Progenitor cell of endocrine pancreas (in vitro differentiated cells): ENCODE measurements around the gene SLC28A1. TPM values are rescaled to one million over a fixed set of nuclear protein-coding genes. Genes with fewer than 3 reads are reported as not detected.

Source experiments
- DNase-seq: peaks from one replicate; pipeline ENCODE4 v3.0.0; 2021; ENCODE audit warnings: low spot score; ENCODE audit not compliant: unreplicated experiment
- H3K27ac Mint-ChIP-seq: 2 replicates; pipeline ENCODE4 v1.8.0; 2021; ENCODE audit warnings: mild to moderate bottlenecking, moderate library complexity, mixed read lengths
- H3K27me3 Mint-ChIP-seq: 2 replicates; pipeline ENCODE4 v1.8.0; 2021; ENCODE audit warnings: mixed read lengths
- H3K36me3 Mint-ChIP-seq: 2 replicates; pipeline ENCODE4 v1.8.0; 2022; ENCODE audit warnings: mixed read lengths; ENCODE audit not compliant: insufficient read depth
- H3K4me1 Mint-ChIP-seq: 2 replicates; pipeline ENCODE4 v1.8.0; 2021; ENCODE audit warnings: low read depth, mixed read lengths
- H3K4me3 Mint-ChIP-seq: 2 replicates; pipeline ENCODE4 v1.8.0; 2021; ENCODE audit warnings: low read depth, mild to moderate bottlenecking, moderate library complexity, mixed read lengths
- H3K9me3 Mint-ChIP-seq: 2 replicates; pipeline ENCODE4 v1.8.0; 2021; ENCODE audit warnings: low read depth, mixed read lengths
- CTCF ChIP-seq: fragments of 200-600 bp; sonication (generic); IDR thresholded peaks from one replicate; pipeline ENCODE4 v1.5.0; 2021; ENCODE audit warnings: antibody characterized with exemption, mild to moderate bottlenecking; ENCODE audit not compliant: unreplicated experiment
- total RNA-seq: library from RNA; stranded (reverse); gene quantifications from 2 replicates; pipeline ENCODE4 v1.2.1, GENCODE V29; 2021

The SLC28A1 gene
- total RNA-seq, 1 donor from 2014 or later, result not detected

GRCh38 chr15:84946772-84947489, 62.5 kb downstream of the SLC28A1 start:
- H3K36me3 Mint-ChIP-seq, result no peaks in the 10 kb centered on the region
- DNase-seq, result no peak
- no peaks in the 10 kb centered on the region for H3K4me1 Mint-ChIP-seq
- H3K27me3 Mint-ChIP-seq, result peaks cover 10% of the 10 kb centered on the region
- H3K4me3 Mint-ChIP-seq, result no peak overlapping the region
- no peak overlapping the region for H3K27ac Mint-ChIP-seq
- no peaks in the 10 kb centered on the region for H3K9me3 Mint-ChIP-seq
- no peak for TF ChIP-seq CTCF

GRCh38 chr15:84947947-84948830, 63.7 kb downstream of the SLC28A1 start:
- H3K27me3 Mint-ChIP-seq, result peaks cover 13% of the 10 kb centered on the region
- no peak for TF ChIP-seq CTCF
- H3K36me3 Mint-ChIP-seq, result no peaks in the 10 kb centered on the region
- no peak overlapping the region for H3K4me3 Mint-ChIP-seq
- H3K27ac Mint-ChIP-seq, result no peak overlapping the region
- no peaks in the 10 kb centered on the region for H3K4me1 Mint-ChIP-seq
- DNase-seq, result no peak
- no peaks in the 10 kb centered on the region for H3K9me3 Mint-ChIP-seq

- Mint-ChIP-seq H3K4me1 (peaks cover 3% of the 10 kb centered on the region), H3K27ac (no peak overlapping the region), H3K9me3 (no peaks in the 10 kb centered on the region), H3K4me3 (no peak overlapping the region), H3K36me3 (no peaks in the 10 kb centered on the region), H3K27me3 (peaks cover 16% of the 10 kb centered on the region)
- no peak for DNase-seq
- TF ChIP-seq CTCF, result no peak
Measured at GRCh38 chr15:84949043-84949442, 64.6 kb downstream of the SLC28A1 start.

- Mint-ChIP-seq H3K4me3 (no peak overlapping the region), H3K9me3 (no peaks in the 10 kb centered on the region), H3K4me1 (peaks cover 3% of the 10 kb centered on the region), H3K27me3 (peaks cover 18% of the 10 kb centered on the region), H3K36me3 (no peaks in the 10 kb centered on the region), H3K27ac (no peak overlapping the region)
- no peak for DNase-seq
- TF ChIP-seq CTCF, result no peak
Measured at GRCh38 chr15:84949845-84950569, 65.5 kb downstream of the SLC28A1 start.

GRCh38 chr15:84950570-84951111, 66.2 kb downstream of the SLC28A1 start:
- no peak overlapping the region for H3K27ac Mint-ChIP-seq
- peaks cover 3% of the 10 kb centered on the region for H3K4me1 Mint-ChIP-seq
- no peak overlapping the region for H3K4me3 Mint-ChIP-seq
- peaks cover 18% of the 10 kb centered on the region for H3K27me3 Mint-ChIP-seq
- no peak for TF ChIP-seq CTCF
- no peaks in the 10 kb centered on the region for H3K36me3 Mint-ChIP-seq
- DNase-seq, result no peak
- H3K9me3 Mint-ChIP-seq, result no peaks in the 10 kb centered on the region
